Subcutaneous abdominal adipose tissue (tissue), 5 donors: ENCODE measurements around the gene PEDS1.
A peak's percentile ranks its signal among the peaks of the same experiment; 100 is the strongest.

Experiments used
- H3K27ac ChIP-seq: one replicate; pipeline ENCODE4 v1.7.0; 2013; ENCODE audit warnings: low read depth, mild to moderate bottlenecking, inconsistent platforms, low read length, moderate library complexity
- H3K27me3 ChIP-seq, 5 donors: one replicate each; pipeline ENCODE4 v1.7.0; 2013; ENCODE audit warnings: low read length in 5 of 5, inconsistent platforms in 1 of 5; ENCODE audit not compliant: control insufficient read depth in 5 of 5, insufficient read depth in 4 of 5
- H3K36me3 ChIP-seq, 5 donors: one replicate each; pipeline ENCODE4 v1.7.0; 2013; ENCODE audit warnings: low read length in 5 of 5; ENCODE audit not compliant: control insufficient read depth in 5 of 5, insufficient read depth in 5 of 5
- H3K4me1 ChIP-seq, 5 donors: one replicate each; pipeline ENCODE4 v1.7.0; 2013; ENCODE audit warnings: low read length in 5 of 5, mild to moderate bottlenecking in 3 of 5, moderate library complexity in 1 of 5; ENCODE audit not compliant: control insufficient read depth in 5 of 5, insufficient read depth in 5 of 5
- H3K4me3 ChIP-seq, 5 donors: one replicate each; pipeline ENCODE4 v1.7.0; 2013; ENCODE audit warnings: low read length in 5 of 5, low read depth in 1 of 5
- H3K9ac ChIP-seq, 5 donors: one replicate each; pipeline ENCODE4 v1.7.0; 2013; ENCODE audit warnings: low read length in 5 of 5, mild to moderate bottlenecking in 4 of 5, moderate library complexity in 3 of 5
- H3K9me3 ChIP-seq, 5 donors: one replicate each; pipeline ENCODE4 v1.7.0; 2013; ENCODE audit warnings: low read length in 5 of 5; ENCODE audit not compliant: control insufficient read depth in 5 of 5
- donor health status: healthy.
- donor health status: healthy.
- donor health status: healthy.
- donor health status: healthy.
- donor health status: healthy.

The PEDS1 gene

DNA sequence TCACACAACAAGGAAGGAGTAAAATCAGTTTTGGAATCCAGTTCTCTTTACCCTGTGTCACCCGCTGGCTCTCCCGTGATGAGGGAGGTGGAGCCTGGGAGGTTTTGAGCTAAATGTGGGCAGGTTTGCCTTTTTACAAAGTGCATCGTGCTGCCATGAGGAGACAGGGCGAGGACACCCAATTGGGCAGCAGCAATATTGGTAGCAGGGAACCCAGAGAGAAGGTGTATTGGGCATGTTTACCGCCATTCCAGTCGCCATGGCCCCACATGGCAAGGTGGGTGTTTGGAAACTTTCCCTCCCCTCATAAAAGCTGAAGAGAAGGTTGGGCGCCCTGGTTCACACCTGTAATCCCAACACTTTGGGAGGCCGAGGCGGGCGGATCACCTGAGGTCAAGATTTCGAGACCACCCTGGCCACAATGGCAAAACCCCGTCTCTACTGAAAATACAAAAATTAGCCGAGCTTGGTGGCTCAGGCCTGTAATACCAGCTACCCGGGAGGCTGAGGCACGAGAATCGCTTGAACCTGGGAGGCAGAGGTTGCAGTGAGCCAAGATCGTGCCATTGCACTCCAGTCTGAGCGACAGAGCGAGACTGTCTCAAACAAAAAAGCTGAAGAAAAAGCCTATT, 37.0 kb downstream of the PEDS1 start:
- Histone ChIP-seq H3K27me3 (no peaks in the 10 kb centered on the region), H3K9me3 (no peaks in the 10 kb centered on the region), H3K9ac (peak overlapping the region in 3 of 5 donors; percentile 44 to 79 (median 74)), H3K4me3 (peak overlapping the region; percentile 62 to 76 (median 69)), H3K27ac (peak overlapping the region; percentile 64), H3K36me3 (no peaks in the 10 kb centered on the region), H3K4me1 (peaks cover 10 to 51% (median 43%) of the 10 kb centered on the region in 5 donors)

DNA sequence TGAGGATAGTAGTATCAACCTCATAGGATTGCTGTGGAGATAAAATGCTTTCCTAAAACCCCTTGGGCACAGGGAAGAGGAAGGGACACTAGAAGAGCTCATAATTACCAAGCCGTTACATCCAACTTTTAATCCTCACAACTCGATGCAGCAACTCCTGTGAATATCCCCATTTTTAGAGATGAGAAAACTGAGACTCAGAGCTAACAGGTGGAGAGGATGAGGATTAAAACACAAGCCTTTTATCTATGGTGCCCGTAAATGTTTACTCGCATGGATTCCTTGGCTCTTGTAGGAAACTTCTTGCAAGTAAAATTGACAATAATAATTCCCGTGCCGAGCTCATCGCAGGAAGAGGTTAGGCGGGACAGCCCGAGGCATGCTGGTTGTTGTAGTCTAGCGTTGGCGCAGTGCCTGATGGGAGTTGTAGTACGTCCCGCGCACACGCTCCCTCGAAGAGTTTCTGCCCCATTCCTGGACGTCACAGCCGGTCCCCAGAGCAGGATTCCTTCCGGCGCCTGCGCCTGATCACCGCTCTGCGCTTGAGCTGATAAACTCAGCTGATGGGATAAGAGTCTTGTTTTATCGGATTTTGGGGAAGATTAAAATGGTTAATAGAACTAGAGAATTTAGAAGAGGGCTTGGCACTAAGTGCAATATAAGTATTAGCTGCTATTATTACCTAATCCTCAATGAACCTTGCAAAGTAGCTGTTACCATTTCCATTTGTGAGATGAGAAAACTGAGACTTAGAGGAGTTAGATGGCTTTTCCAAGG, 37.7 kb downstream of the PEDS1 start:
- peak overlapping the region; percentile 62 to 82 (median 72) for H3K4me3 ChIP-seq

DNA sequence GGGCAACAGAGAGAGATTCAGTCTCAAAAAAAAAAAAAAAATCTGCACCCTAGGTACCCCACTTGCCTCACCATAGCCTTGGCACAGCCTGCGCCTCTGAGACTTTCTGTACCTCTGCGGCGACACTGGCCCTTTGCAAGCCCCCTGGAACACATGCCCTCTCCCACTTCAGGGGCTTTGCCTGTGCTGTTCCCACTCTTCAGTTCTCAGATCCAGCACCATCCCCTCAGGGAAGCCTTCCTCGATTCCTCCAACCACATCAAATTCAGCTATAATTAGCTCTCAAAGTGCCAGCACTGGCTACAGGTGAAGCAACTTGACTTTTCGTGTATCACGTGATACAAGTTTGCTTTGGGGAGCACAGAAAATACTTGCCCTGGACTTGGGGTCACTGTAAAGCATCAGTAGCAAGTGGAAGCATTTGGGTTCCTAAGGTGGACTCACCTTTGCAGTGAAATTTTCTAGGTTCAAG, 38.4 kb downstream of the PEDS1 start:
- Histone ChIP-seq H3K4me3 (peak overlapping the region; percentile 62 to 82 (median 72)), H3K36me3 (no peaks in the 10 kb centered on the region), H3K27me3 (no peaks in the 10 kb centered on the region), H3K27ac (peak overlapping the region; percentile 64), H3K9ac (peak overlapping the region in 4 of 5 donors; percentile 39 to 79 (median 66)), H3K4me1 (peaks cover 11 to 56% (median 52%) of the 10 kb centered on the region in 5 donors), H3K9me3 (no peaks in the 10 kb centered on the region)

More for the DNA sequence above, 37.7 kb downstream of the PEDS1 start:
- Histone ChIP-seq H3K36me3 (no peaks in the 10 kb centered on the region), H3K27me3 (no peaks in the 10 kb centered on the region), H3K27ac (peak overlapping the region; percentile 64), H3K4me1 (peaks cover 10 to 51% (median 45%) of the 10 kb centered on the region in 5 donors), H3K9ac (peak overlapping the region in 4 of 5 donors; percentile 39 to 79 (median 66)), H3K9me3 (no peaks in the 10 kb centered on the region)

DNA sequence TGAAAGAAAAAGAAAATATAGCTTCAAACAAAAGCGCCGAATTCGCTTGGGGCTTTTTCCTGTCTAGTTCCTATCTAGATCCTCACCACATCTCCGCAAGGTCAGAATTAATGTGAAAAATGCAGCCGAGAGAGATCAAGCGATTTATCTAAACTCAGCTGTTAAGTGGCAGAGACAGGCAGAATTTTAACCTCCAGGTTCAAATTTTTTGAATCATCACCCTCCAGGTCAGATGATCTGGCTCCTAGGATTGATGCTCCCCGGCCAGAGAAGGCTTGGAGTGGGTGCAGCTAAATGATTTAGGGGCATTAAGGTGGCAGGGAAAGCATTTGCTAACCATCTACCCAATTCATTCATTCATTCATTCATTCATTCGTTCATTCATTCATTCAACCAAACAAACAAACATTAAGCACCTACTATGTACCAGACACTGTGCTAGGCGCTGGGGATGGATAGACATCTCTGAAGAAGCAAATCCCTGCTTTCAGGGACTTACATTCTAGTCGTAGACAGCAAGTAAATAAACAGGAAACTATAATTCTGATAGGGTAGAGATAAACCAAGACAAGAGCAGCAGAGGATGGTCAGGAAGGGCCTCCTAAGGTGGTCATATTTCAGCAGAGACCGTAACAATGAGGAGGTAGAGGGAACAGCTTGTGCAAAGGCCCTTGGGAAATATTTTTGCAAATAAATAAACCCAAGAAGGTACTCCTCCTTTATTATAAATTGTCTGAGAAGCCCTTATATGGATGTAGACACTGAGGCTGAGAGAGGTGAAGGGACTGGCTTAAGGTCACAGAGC, 39.9 kb downstream of the PEDS1 start:
- peaks cover 13 to 67% (median 60%) of the 10 kb centered on the region in 5 donors for H3K4me1 ChIP-seq
- no peaks in the 10 kb centered on the region for H3K27me3 ChIP-seq
- H3K9me3 ChIP-seq = no peaks in the 10 kb centered on the region
- H3K4me3 ChIP-seq = peak overlapping the region; percentile 70 to 87 (median 85)
- H3K27ac ChIP-seq = peak overlapping the region; percentile 97
- peak overlapping the region; percentile 75 to 97 (median 88) for H3K9ac ChIP-seq
- H3K36me3 ChIP-seq = no peaks in the 10 kb centered on the region

DNA sequence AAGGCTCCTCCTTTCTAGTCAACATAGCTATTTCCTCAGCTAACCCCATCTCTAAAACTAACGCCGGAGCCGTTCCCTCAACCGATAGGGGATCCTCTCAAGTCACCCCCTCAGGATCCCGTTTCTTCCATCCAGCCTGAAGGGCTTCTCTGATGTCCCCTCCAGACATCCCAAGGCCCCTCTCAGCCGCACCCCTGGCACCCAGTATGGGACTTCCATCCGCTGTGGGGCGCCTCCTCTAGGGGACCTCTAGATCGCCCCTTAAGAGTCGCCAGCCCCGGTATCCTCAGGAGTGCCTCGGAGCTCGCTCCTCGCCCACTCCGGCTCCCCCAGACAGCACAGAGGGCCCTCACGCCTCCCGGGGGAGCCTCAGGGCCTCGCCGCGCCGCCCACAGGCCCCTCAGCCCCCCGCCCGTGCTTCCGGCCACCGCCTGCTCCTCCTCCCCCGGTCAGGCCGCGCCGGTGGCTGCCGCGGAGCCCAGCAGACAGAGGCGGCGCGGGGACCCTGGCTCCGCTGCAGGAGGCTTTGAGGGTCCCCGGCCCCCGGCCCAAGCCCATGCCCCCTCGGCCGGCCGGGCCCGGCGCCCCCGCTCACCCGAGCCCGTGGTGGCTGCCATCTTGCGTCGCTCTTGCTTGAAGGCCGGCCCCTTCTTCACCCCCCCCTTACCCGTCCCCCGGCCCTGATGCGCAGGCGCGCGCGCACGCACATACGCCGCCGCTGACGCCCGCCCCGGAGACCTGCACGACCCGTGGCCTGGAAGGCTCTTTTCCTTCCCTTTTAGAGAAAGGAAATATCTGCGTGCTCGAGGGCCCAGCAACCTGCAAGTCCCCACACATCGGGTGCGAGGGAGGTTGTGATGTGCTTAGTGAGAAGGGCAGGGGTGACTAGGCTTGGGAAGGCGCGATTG, 40.8 kb downstream of the PEDS1 start, which contains the start of gene UBE2V1:
TSS of gene UBE2V1 (minus strand) at position 639 of the 908 bp plus-strand sequence. CDS start at position 617, 22 bp downstream.
- peak within 1 kb of the TSS; percentile 97 for H3K27ac ChIP-seq
- peaks cover 18 to 75% (median 65%) of the 10 kb centered on the region in 5 donors for H3K4me1 ChIP-seq

DNA sequence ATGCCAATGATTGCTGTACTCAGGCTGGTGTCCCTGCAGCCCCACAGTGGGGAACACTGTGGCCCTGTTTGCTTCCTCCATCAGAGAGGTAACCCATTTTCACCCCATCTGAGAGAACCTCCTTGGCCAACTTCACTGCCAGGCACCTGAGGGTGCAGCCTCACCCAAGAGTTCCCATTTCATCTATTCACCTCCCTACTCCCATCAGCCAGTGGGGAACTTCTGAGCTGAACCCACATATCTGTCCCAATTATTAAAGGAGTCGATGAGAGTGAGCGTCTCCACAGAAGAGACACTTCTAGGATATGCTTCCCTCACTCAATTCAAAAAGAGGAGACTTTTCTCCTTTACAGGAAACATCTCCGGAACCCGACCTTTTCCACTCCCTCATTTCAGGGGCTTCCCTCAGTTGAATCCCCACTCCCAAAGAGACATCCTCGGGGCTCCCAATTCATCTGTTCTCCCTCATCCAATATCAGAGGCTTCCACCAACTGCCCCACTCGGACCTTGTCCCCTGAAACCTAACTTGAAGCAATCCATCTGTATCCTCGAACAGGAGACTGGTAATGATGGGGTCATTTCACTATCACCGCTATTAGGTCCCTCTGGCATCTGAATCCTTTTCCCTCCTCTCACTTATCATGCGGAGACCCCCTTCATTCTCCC, 41.6 kb downstream of the PEDS1 start:
- peak overlapping the region; percentile 74 to 92 (median 86) for H3K4me3 ChIP-seq
- no peaks in the 10 kb centered on the region for H3K27me3 ChIP-seq
- peak overlapping the region; percentile 97 for H3K27ac ChIP-seq
- H3K9ac ChIP-seq = peak overlapping the region; percentile 85 to 97 (median 96)
- H3K9me3 ChIP-seq = no peaks in the 10 kb centered on the region
- peaks cover 0 to 3% (median 0%) of the 10 kb centered on the region in 5 donors for H3K36me3 ChIP-seq
- H3K4me1 ChIP-seq = peaks cover 18 to 83% (median 65%) of the 10 kb centered on the region in 5 donors

More for the DNA sequence above, 40.8 kb downstream of the PEDS1 start, which contains the start of gene UBE2V1:
- Histone ChIP-seq H3K9me3 (no peaks in the 10 kb centered on the region), H3K4me3 (peak within 1 kb of the TSS; percentile 74 to 92 (median 86)), H3K9ac (peak within 1 kb of the TSS; percentile 85 to 97 (median 96)), H3K27me3 (no peaks in the 10 kb centered on the region), H3K36me3 (peaks cover 0 to 3% (median 0%) of the 10 kb centered on the region in 5 donors)

DNA sequence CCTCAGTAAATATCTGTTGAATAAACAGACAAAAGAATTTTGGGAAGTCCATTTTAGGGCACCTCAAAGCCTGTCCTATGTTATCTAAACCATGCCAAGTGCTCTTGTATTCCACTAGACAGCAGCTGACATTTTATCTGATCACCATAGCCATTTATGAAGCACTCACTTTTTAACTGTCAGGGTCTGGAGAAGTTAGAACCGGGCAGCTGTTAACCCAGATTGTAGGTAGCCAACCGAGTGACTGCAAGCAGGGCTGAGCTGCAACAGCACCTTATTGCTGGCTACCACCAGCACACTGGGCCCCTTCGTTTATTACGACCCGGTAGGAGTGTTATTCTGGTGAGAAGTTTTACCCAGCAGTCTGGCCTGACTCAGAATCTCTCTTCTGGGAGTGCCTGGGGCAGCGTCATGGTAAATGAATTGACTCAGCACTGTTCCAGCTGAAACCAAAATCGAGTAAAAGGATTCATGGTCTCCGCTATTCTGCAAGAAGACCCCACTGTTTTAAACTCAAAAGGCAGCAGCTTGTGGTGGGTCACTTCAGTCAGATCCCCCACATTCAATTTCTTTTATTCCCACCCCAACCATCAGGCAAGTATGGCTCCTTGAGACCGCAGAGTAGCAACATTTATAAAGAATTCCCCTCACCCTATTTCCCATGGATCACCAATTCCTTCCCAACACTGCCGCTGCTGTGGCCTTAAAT, 42.2 kb downstream of the PEDS1 start:
- Histone ChIP-seq H3K9me3 (no peaks in the 10 kb centered on the region), H3K27ac (peak overlapping the region; percentile 97), H3K27me3 (no peaks in the 10 kb centered on the region), H3K4me3 (peak overlapping the region; percentile 74 to 92 (median 86)), H3K36me3 (peaks cover 0 to 3% (median 0%) of the 10 kb centered on the region in 5 donors), H3K4me1 (peaks cover 18 to 83% (median 62%) of the 10 kb centered on the region in 5 donors), H3K9ac (peak overlapping the region; percentile 85 to 97 (median 96))
